ENCODE results near the gene CARMIL3.

The CARMIL3 gene

DNA sequence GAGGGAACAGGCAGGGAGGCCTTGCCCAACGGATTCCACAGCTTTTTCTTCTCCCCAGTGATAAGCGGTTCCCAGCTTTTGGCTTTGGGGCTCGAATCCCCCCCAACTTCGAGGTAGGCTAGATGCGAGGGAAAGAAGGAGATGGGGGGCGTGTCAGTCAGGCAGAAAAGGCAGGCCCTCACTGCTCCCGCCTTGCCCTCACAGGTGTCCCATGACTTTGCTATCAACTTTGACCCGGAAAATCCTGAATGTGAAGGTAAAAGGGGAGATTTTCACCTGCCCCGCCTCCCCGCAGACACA is 24.4 kb downstream of the CARMIL3 start:
- TF ChIP-seq, protein P1, sequence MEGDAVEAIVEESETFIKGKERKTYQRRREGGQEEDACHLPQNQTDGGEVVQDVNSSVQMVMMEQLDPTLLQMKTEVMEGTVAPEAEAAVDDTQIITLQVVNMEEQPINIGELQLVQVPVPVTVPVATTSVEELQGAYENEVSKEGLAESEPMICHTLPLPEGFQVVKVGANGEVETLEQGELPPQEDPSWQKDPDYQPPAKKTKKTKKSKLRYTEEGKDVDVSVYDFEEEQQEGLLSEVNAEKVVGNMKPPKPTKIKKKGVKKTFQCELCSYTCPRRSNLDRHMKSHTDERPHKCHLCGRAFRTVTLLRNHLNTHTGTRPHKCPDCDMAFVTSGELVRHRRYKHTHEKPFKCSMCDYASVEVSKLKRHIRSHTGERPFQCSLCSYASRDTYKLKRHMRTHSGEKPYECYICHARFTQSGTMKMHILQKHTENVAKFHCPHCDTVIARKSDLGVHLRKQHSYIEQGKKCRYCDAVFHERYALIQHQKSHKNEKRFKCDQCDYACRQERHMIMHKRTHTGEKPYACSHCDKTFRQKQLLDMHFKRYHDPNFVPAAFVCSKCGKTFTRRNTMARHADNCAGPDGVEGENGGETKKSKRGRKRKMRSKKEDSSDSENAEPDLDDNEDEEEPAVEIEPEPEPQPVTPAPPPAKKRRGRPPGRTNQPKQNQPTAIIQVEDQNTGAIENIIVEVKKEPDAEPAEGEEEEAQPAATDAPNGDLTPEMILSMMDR (conservative IDR thresholded peaks at IDR 0.05): no peak
- TF ChIP-seq ZFX (IDR thresholded peaks at IDR 0.05): no peak
- no peak overlapping the region for H3K27ac ChIP-seq

DNA sequence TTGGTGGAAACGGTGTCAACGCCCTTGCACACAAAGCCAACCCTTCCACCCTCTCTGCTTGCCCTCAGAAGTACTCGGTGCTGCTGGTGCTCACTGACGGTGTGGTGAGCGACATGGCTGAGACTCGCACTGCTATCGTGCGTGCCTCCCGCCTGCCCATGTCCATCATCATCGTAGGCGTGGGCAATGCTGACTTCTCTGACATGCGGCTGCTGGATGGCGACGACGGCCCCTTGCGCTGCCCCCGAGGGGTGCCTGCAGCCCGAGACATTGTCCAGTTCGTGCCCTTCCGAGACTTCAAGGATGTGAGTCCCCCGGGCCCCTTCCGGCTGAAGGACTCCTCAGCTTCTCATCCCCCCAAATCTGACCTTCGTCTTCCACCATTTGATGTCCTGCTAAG is 25.3 kb downstream of the CARMIL3 start:
- TF ChIP-seq, protein P1 (conservative IDR thresholded peaks at IDR 0.05): no peak
- no peak for TF ChIP-seq ZFX (IDR thresholded peaks at IDR 0.05)
- H3K27ac ChIP-seq: no peak overlapping the region

GRCh38 chr14:24078146-24078545 is 26.3 kb downstream of the CARMIL3 start:
- TF ChIP-seq ZFX (IDR thresholded peaks at IDR 0.05): no peak
- TF ChIP-seq, protein P1 (conservative IDR thresholded peaks at IDR 0.05): no peak
- H3K27ac ChIP-seq: no peak overlapping the region

- H3K27ac ChIP-seq: no peak overlapping the region
- 0 out of 2 replicates have a peak, but pooled peaks have one; percentile 11 for TF ChIP-seq ZFX (IDR thresholded peaks at IDR 0.05)
- TF ChIP-seq, protein P1 (conservative IDR thresholded peaks at IDR 0.05): no peak
These were observed 27.8 kb downstream of the CARMIL3 start for GRCh38 chr14:24079491-24080141.

DNA sequence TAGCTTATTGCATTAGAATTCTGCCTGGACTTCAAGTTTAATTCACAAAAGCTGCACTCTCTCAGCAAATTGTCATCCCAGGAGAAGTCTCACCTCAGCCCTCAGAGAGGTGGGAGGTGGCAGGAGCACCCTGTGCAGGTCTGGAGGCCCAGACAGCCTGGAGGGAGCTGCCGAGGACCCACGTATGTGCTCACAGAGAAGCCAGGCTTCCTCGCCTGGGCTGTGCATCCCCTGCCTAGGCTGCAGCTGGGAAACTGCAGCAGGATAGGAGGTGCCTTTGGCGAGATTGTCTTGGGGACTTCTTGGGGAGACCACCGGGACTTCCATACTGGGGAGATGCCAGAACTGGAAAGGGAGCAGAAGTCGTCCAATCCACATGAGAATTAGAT is 28.3 kb downstream of the CARMIL3 start:
- TF ChIP-seq ZFX (IDR thresholded peaks at IDR 0.05): no peak
- TF ChIP-seq, protein P1 (conservative IDR thresholded peaks at IDR 0.05): no peak
- peak overlapping the region; percentile 62; the same call in 1 of the 2 replicates for H3K27ac ChIP-seq

GRCh38 chr14:24080888-24081738 is 29.3 kb downstream of the CARMIL3 start:
- TF ChIP-seq ZFX (IDR thresholded peaks at IDR 0.05): peak; percentile 68; the same call in 1 of the 2 replicates
- TF ChIP-seq, protein P1 (conservative IDR thresholded peaks at IDR 0.05): no peak
- peak overlapping the region; percentile 62 for H3K27ac ChIP-seq

DNA sequence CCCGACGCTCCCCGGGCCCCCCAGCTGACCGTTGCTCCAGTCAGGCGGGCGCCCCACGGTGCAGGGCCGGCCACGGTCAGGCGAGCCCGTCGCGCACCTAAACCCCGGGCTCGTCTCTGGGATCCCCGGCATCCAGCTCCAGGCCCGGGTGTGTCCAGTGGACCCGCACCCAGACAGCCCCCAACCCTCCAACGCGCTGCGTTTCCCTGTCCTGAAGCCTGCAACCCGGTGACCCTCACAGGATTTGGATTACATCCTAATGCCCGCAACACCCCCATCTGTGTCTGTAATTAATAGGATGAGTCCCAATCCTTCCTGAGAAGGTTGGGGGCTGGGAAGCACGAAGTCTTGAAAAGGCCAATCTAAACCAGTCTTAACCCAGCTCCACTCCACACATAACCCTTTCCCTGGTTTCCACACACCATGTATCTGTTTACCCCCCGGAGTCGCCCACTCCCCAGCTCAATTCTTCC is 30.0 kb downstream of the CARMIL3 start:
- TF ChIP-seq, protein P1 (conservative IDR thresholded peaks at IDR 0.05): no peak
- TF ChIP-seq ZFX (IDR thresholded peaks at IDR 0.05): no peak
- peak overlapping the region; percentile 62 for H3K27ac ChIP-seq

Measured in C4-2B (cell line).